ENCODE measurements around the gene ZRANB1. TPM values are rescaled to one million over a fixed set of nuclear protein-coding genes. Genes with fewer than 3 reads are reported as not detected.

The ZRANB1 gene
- total and polyA plus RNA-seq, 2 experiments from 2014 or later: 4.2 to 26.7 TPM

GRCh38 chr10:125018576-125019143 is 76.7 kb downstream of the ZRANB1 start:
- H3K9me3 Mint-ChIP-seq: peaks cover 21% of the 10 kb centered on the region
- peaks cover 23% of the 10 kb centered on the region for H3K27me3 Mint-ChIP-seq (ENCODE audit: insufficient read depth, low read depth, poor library complexity)

DNA sequence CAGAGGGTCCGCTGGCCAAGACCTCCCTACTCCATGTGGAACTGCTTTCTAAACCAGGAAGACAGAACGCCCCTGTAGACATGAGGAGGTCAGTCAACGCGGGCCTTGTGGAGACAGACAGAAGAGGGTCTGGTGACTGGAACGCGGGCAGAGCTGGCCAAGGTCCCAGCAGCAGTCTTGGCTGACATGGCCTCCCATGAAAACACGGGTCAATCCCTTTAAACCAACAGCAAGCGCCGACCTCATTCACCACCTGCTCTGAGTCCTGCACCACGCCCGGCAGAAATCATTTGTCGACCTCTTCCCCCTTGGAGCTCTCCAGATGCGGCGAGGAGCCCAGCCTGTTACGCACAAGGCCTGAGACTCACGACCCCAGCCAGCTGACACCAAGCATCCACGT is 78.5 kb downstream of the ZRANB1 start:
- H3K27ac ChIP-seq (ENCODE audit: low read depth): no peak overlapping the region
- H3K4me1 ChIP-seq (ENCODE audit: insufficient read depth): peaks cover 24% of the 10 kb centered on the region; the same call in 1 of the 2 replicates
- DNase-seq (ENCODE audit: low spot score): no peak
- Mint-ChIP-seq H3K36me3 (ENCODE audit: low read depth) (peaks cover 86% of the 10 kb centered on the region), H3K9me3 (peaks cover 21% of the 10 kb centered on the region), H3K4me1 (peaks cover 64% of the 10 kb centered on the region), H3K27ac (no peak overlapping the region), H3K27me3 (ENCODE audit: insufficient read depth, low read depth, poor library complexity) (peaks cover 19% of the 10 kb centered on the region), H3K4me3 (no peak overlapping the region)
- no peaks in the 10 kb centered on the region for H3K9me2 ChIP-seq (ENCODE audit: insufficient read depth)
- H3F3A ChIP-seq (replicated peaks; ENCODE audit: low read depth): no peaks in the 10 kb centered on the region
- H3K4me3 ChIP-seq: no peak overlapping the region
- no peaks in the 10 kb centered on the region; the same call in none of the 2 replicates for H3K36me3 ChIP-seq (ENCODE audit: insufficient read depth)
- ATAC-seq: no peak
- H4K20me1 ChIP-seq (replicated peaks; ENCODE audit: insufficient read depth): peaks cover 66% of the 10 kb centered on the region
- peaks cover 100% of the 10 kb centered on the region for H3K79me2 ChIP-seq (replicated peaks; ENCODE audit: insufficient read depth)
- no peak overlapping the region for H2AFZ ChIP-seq
- H3K27me3 ChIP-seq (ENCODE audit: insufficient read depth): no peaks in the 10 kb centered on the region
- no peak overlapping the region for H3K4me2 ChIP-seq
- TF ChIP-seq, protein P1, sequence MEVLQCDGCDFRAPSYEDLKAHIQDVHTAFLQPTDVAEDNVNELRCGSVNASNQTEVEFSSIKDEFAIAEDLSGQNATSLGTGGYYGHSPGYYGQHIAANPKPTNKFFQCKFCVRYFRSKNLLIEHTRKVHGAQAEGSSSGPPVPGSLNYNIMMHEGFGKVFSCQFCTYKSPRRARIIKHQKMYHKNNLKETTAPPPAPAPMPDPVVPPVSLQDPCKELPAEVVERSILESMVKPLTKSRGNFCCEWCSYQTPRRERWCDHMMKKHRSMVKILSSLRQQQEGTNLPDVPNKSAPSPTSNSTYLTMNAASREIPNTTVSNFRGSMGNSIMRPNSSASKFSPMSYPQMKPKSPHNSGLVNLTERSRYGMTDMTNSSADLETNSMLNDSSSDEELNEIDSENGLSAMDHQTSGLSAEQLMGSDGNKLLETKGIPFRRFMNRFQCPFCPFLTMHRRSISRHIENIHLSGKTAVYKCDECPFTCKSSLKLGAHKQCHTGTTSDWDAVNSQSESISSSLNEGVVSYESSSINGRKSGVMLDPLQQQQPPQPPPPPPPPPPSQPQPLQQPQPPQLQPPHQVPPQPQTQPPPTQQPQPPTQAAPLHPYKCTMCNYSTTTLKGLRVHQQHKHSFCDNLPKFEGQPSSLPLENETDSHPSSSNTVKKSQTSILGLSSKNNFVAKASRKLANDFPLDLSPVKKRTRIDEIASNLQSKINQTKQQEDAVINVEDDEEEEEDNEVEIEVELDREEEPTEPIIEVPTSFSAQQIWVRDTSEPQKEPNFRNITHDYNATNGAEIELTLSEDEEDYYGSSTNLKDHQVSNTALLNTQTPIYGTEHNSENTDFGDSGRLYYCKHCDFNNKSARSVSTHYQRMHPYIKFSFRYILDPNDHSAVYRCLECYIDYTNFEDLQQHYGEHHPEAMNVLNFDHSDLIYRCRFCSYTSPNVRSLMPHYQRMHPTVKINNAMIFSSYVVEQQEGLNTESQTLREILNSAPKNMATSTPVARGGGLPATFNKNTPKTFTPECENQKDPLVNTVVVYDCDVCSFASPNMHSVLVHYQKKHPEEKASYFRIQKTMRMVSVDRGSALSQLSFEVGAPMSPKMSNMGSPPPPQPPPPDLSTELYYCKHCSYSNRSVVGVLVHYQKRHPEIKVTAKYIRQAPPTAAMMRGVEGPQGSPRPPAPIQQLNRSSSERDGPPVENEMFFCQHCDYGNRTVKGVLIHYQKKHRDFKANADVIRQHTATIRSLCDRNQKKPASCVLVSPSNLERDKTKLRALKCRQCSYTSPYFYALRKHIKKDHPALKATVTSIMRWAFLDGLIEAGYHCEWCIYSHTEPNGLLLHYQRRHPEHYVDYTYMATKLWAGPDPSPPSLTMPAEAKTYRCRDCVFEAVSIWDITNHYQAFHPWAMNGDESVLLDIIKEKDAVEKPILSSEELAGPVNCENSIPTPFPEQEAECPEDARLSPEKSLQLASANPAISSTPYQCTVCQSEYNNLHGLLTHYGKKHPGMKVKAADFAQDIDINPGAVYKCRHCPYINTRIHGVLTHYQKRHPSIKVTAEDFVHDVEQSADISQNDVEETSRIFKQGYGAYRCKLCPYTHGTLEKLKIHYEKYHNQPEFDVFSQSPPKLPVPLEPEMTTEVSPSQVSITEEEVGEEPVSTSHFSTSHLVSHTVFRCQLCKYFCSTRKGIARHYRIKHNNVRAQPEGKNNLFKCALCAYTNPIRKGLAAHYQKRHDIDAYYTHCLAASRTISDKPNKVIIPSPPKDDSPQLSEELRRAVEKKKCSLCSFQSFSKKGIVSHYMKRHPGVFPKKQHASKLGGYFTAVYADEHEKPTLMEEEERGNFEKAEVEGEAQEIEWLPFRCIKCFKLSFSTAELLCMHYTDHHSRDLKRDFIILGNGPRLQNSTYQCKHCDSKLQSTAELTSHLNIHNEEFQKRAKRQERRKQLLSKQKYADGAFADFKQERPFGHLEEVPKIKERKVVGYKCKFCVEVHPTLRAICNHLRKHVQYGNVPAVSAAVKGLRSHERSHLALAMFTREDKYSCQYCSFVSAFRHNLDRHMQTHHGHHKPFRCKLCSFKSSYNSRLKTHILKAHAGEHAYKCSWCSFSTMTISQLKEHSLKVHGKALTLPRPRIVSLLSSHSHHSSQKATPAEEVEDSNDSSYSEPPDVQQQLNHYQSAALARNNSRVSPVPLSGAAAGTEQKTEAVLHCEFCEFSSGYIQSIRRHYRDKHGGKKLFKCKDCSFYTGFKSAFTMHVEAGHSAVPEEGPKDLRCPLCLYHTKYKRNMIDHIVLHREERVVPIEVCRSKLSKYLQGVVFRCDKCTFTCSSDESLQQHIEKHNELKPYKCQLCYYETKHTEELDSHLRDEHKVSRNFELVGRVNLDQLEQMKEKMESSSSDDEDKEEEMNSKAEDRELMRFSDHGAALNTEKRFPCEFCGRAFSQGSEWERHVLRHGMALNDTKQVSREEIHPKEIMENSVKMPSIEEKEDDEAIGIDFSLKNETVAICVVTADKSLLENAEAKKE (CRISPR knock-in tag; IDR thresholded peaks at IDR 0.05): no peak
- TF ChIP-seq POLR2AphosphoS5 (IDR thresholded peaks at IDR 0.05; ENCODE audit: low read depth) (no peak), JUNB (IDR thresholded peaks at IDR 0.05; ENCODE audit: unreplicated experiment) (no peak), REST (IDR thresholded peaks at IDR 0.05; ENCODE audit: unreplicated experiment) (no peak), ZNF114 (CRISPR knock-in tag; IDR thresholded peaks at IDR 0.05) (no peak), CREB1 (CRISPR knock-in tag; IDR thresholded peaks at IDR 0.05; ENCODE audit: low read depth) (no peak), EZH2phosphoT487 (IDR thresholded peaks at IDR 0.05; ENCODE audit: unreplicated experiment) (no peak), NANOG (IDR thresholded peaks at IDR 0.05; ENCODE audit: borderline replicate concordance) (no peak)
- TF ChIP-seq, protein P2, sequence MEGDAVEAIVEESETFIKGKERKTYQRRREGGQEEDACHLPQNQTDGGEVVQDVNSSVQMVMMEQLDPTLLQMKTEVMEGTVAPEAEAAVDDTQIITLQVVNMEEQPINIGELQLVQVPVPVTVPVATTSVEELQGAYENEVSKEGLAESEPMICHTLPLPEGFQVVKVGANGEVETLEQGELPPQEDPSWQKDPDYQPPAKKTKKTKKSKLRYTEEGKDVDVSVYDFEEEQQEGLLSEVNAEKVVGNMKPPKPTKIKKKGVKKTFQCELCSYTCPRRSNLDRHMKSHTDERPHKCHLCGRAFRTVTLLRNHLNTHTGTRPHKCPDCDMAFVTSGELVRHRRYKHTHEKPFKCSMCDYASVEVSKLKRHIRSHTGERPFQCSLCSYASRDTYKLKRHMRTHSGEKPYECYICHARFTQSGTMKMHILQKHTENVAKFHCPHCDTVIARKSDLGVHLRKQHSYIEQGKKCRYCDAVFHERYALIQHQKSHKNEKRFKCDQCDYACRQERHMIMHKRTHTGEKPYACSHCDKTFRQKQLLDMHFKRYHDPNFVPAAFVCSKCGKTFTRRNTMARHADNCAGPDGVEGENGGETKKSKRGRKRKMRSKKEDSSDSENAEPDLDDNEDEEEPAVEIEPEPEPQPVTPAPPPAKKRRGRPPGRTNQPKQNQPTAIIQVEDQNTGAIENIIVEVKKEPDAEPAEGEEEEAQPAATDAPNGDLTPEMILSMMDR (conservative IDR thresholded peaks at IDR 0.05; ENCODE audit: low read depth in 2 of 2): no peak

More at GRCh38 chr10:125018576-125019143, 76.7 kb downstream of the ZRANB1 start:
- Histone ChIP-seq H3K4me2 (no peak overlapping the region), H3F3A (replicated peaks; ENCODE audit: low read depth) (no peaks in the 10 kb centered on the region), H3K36me3 (ENCODE audit: insufficient read depth) (no peaks in the 10 kb centered on the region; the same call in none of the 2 replicates), H3K9me2 (ENCODE audit: insufficient read depth) (no peaks in the 10 kb centered on the region), H2AFZ (no peak overlapping the region), H3K27me3 (ENCODE audit: insufficient read depth) (no peaks in the 10 kb centered on the region), H3K4me3 (no peak overlapping the region), H4K20me1 (replicated peaks; ENCODE audit: insufficient read depth) (peaks cover 62% of the 10 kb centered on the region), H3K4me1 (ENCODE audit: insufficient read depth) (peaks cover 15% of the 10 kb centered on the region; the same call in 1 of the 2 replicates), H3K79me2 (replicated peaks; ENCODE audit: insufficient read depth) (peaks cover 100% of the 10 kb centered on the region), H3K27ac (ENCODE audit: low read depth) (no peak overlapping the region)
- Mint-ChIP-seq H3K27ac (peak overlapping the region; percentile 40; the same call in 1 of the 2 replicates), H3K4me1 (peaks cover 56% of the 10 kb centered on the region), H3K4me3 (no peak overlapping the region), H3K36me3 (ENCODE audit: low read depth) (peaks cover 83% of the 10 kb centered on the region)
- DNase-seq (ENCODE audit: low spot score) (no peak), ATAC-seq (no peak)
- TF ChIP-seq EZH2 (IDR thresholded peaks at IDR 0.05; ENCODE audit: low read depth, unreplicated experiment) (no peak), POLR2AphosphoS5 (IDR thresholded peaks at IDR 0.05; ENCODE audit: low read depth) (0 out of 2 replicates have a peak, but pooled peaks have one; percentile 9)
